ENCODE measurements around the gene ZNF335.
"Not testable (repeated sequence)": the region's sequence is repeated elsewhere in the genome, so short reads cannot be mapped to it uniquely, and the experiment has no call there.

ZNF335 gene

DNA sequence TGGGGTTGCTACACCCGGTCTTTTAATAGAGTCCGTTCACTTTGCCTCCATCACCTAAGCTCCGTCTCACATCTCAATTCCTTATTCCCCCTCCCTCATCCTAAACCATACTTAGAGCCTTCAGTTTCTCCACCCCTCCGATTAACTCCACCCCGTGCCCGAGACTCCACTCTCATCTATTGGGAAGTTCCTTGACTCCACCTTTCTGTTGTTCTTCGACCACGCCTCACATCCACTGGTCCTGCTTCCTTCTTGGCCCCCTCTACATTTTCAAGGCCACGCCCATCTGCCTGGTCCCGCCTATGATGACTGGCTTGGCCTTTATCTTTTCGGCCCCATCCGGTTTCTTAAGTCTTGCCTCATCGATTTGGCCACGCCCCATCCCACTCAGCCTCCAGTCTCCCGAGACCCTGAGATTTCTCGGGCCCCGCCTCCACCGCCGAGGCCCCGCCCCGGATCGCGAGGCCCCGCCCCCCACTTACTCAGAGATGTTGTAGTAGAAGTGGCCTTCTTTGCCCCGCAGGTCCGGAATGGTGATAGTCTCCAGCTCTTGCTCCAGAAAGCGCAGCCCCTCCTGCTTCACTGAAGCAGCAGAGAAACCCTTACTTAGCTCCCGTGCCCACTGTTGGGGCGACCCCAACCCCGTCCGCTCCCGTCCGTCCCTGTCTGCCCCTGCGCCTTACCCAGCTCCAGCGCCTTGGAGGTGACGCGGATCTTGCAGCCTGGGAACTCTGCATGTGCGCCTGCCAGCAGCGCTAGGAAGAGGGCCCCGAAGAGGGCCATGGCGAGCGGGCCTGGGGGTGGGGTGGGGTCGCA is 61.1 kb downstream of the ZNF335 start:
- peak; percentile 99 for DNase-seq

- DNase-seq: no peak
Observed at GRCh38 chr20:45909817-45910669, 62.0 kb downstream of the ZNF335 start.

DNA sequence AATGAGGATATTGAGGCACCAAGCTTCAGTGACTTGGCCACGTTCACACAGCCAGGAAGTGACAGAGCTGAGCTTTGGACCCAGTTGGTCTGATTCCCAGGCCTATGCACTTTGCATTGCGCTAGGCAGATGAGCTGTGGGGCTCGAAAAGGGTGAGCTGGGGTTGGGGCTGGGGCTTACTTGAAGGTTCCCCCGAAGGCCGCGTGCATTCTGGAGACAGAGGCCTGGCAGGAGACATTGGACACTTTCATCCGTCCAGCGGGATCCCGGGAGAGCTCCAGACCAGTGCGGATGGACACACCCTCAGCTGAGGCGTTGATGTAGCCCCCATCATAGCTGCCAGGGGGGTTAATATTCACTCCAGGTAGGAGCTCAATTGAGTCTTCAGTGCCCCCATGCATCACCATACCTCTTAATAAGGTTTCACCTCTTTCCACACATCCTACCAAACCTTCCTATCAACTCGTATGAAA is 62.6 kb downstream of the ZNF335 start:
- DNase-seq: no peak

DNA sequence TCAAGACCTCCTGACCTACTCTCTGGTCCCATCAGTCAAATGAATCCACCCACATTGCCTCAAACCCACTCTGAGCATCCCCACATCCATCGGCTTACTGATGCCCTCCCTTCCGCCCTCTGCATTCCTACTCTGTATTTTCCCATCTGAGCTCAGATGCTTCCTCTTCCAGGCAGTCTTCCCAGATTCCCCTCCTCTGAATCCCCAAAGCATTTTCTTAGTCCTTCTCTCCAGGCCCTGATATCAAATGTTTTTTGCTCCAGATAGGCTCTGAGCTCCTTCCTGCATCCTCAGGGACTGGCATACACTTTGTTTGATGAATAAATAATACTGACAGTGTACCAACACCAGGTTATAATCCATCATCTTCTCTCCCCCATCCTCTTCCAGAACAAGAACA is 63.9 kb downstream of the ZNF335 start:
- DNase-seq: no peak

- no peak for DNase-seq
Observed at GRCh38 chr20:45907219-45907948, 64.6 kb downstream of the ZNF335 start.

GRCh38 chr20:45905505-45906079 is 66.4 kb downstream of the ZNF335 start:
- no peak for DNase-seq

DNA sequence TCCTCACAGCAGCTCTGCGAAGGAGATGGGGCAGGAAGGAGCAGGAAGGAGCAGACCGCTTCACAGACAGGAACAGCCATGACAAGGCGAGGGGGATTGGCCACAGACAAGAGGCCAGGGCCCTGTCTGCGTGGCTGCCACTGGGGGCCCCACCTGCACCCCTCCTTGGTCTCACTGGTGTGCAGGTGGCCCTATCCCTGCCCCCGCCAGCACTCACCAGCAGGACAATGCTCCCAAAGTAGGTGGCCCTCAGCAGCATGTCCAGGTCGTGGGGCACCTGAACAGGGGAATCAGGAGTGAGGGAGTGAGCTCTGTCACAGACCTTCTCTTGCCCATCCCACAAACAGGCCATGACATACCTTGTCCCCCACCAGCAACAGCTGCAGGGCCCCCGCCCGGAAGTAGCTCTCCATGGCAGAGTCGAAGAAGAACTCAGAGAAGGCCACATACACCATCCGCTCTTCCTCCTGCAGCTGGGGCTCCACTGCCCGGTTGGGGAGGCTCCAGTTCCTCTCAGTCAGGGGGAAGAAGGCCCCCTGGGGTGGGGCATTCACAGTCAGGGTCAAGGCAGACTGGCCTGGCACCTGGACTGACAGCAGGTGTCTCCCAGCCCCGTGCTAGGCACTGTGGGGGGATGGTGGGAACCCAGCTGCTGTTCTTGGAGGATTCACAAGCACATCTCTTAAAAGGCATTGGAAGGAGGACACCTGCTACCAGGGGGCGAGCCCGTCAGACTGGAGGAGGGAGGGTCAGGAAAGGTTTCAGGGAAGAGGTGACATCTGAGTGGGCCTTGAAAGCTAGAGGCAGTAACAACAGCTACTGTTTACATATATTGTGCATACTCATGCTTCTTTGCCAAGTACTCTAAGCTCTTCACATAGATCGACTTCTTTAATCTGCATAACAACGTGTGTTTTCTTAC is 67.2 kb downstream of the ZNF335 start:
- DNase-seq: no peak

GRCh38 chr20:45902199-45902701 is 69.8 kb downstream of the ZNF335 start:
- DNase-seq: no peak

DNA sequence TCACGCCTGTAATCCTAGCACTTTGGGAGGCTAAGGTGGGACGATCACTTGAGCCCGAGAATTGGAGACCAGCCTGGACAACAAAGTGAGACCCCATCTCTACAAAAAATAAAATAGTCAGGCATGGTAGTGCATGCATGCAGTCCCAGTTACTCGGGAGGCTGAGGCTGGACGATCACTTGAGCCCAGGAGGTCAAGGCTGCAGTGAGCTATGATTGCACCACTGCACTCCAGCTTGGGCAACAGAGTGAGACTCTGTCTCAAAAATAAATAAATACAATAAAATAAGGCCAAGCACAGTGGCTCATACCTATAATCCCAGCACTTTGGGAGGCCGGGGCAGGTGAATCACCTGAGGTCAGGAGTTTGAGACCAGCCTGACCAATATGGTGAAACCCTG is 70.7 kb downstream of the ZNF335 start:
- not testable (repeated sequence) for DNase-seq

DNA sequence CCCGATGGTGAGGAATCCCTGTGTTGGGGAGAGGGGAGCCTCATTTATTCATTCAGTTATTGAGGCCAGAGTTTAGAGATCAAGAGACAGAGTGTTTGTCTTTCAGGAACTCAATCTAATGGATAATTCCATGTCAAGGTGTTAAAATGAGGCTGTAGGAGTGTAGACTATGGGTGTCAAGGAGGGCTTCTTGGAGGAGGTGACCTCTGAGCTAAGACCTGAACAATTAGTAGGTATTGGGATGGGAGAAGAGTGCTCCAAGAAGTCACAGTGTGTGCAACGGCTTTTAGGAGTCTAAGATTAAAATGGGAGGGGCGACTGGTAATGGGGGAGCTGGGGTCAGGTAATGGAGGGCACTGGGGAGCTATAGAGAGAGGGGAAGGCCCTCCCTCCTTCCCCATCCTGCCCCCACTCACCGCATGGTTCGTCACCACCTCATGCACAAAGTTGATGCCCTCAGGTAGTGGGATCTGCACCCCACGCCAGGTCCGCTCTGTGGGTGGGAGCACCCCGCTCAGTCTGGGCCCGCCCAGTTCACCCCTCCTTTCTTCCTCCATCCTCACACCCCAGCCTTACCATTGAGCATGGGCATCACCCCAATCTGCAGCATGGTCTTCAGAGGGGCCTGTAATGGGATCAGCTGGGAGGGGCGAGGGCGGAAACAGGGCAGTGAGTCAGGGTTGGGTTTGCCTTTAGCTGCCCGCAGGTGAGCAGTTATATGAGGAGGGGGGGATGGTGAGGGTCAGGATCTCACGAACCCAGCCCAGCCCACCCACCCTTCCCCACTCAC is 72.8 kb downstream of the ZNF335 start:
- no peak for DNase-seq
